ENCODE results near the gene BEAN1.
"Not testable (repeated sequence)": the region's sequence is repeated elsewhere in the genome, so short reads cannot be mapped to it uniquely, and the experiment has no call there.

The BEAN1 gene

GRCh38 chr16:66486773-66487579 lies 59.9 kb downstream of the BEAN1 start:
- DNase-seq: no peak

DNA sequence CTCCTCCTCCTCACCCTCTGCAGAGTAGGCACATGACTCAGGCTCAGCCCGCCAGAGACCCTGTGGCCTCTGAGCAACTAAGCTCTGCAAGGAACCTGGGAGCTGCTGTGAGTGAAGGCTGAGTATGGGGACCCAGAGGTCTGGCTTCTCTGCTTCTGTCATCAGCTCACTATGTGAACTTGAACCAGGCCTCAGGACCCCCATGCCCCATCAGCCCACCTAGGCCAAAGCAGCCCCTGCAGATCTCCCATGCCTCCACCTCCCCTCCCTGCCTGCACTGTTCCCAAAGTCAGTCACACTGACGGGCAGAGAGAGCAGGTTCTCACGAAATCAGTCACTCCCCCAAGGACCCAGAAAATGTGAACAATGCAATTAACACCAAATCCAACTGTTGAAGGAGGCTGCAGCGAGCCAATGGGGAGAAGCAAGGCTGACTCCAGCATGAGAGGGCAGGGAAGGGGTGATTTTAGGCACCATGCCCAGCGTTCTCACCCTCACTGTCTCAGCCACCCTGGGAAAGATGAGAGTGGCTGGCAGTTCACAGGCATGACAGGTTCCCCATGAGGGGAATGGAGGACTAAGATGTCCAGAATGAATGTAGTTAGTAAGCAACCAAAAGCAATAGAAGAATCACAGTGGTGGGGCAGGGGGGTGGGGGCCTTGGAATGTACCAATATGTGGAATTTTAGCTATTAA lies 60.6 kb downstream of the BEAN1 start:
- no peak for DNase-seq

GRCh38 chr16:66488505-66488904 lies 61.4 kb downstream of the BEAN1 start:
- no peak for DNase-seq

DNA sequence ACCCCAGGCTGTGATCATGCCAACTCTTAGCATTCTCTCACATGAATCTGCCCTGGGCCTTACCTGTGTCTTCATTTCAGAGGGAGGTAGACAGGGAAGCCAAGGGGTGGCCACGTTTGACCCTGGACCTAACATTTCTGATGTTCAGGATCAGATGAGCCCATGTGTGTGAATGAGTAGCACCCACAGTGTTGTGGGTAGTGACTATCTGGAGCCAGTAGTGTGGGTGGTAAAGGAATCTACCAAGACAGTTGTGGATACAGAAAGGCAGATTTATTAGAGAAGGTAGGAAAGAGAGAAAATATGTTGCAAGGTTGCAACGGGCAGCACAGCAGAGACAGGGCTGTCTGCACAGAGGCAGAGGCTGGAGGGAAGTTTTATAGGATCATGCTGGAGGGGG lies 62.3 kb downstream of the BEAN1 start:
- no peak for DNase-seq

- DNase-seq: no peak
These were observed 62.7 kb downstream of the BEAN1 start for GRCh38 chr16:66489818-66490217.

GRCh38 chr16:66490774-66491715 lies 64.0 kb downstream of the BEAN1 start:
- no peak for DNase-seq

GRCh38 chr16:66491716-66492064 lies 64.6 kb downstream of the BEAN1 start:
- DNase-seq: no peak

GRCh38 chr16:66493490-66494401 lies 66.7 kb downstream of the BEAN1 start:
- no peak for DNase-seq

- DNase-seq: no peak
These were observed 67.8 kb downstream of the BEAN1 start for GRCh38 chr16:66494916-66495315.

DNA sequence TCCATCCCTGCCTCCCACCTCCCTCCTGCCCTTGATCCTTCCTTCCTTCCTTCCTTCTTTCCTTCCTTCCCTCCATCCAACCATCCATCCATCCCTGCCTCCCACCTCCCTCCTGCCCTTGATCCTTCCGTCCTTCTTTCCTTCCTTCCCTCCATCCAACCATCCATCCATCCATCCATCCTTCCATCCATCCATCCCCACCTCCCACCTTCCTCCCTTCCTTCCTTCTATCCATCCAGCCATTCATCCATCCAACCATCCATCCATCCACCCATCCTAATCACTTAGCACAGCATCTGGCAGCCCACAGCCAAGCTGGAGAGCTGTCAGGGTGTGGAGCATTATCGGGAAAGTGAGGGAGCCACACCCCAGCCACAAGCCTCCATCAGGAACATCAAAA lies 68.3 kb downstream of the BEAN1 start:
- DNase-seq: no peak

- not testable (repeated sequence) for DNase-seq
These were observed 69.1 kb downstream of the BEAN1 start for GRCh38 chr16:66496226-66496625.

- DNase-seq: not testable (repeated sequence)
These were observed 70.8 kb downstream of the BEAN1 start for GRCh38 chr16:66497921-66498320.

- DNase-seq: not testable (repeated sequence)
These were observed 74.5 kb downstream of the BEAN1 start for GRCh38 chr16:66501563-66501962.

DNA sequence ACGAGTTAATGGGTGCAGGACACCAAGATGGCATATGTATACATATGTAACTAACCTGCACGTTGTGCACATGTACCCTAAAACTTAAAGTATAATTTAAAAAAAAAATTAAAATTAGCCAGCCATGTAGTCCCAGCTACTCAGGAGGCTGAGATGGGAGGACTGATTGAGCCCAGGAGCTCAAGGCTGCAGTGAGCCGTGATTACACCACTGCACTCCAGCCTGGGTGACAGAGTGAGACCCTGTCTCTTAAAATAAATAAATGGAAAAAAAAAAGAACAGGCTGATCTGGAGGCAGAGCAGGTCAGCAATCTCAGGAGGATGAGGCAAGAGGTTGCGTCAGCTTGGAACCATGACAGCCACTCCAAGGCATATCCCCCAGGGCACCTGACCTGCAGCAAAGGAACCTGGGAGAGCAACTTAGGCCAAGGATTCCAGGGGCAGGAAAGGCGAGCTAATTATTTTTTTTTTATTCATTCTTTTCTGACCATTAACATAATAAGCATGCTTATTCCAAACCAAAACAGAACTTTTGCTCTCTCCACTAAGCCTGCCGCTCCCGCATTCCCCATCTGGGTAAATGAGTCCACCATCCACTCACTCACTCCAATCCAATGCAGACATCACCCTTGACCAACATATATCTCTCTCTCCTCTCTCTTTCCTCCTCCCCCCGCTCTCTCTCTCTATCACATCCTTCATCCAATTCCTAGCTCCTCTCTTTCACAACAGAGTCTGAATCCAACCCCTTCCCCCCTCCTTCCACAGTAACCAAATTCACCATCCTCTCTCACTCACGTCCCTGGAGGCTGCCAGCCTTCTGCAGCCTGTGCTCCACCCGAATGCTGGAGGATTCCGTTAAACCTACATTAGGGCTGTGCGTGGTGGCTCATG lies 75.2 kb downstream of the BEAN1 start:
- peak; percentile 17 for DNase-seq

DNA sequence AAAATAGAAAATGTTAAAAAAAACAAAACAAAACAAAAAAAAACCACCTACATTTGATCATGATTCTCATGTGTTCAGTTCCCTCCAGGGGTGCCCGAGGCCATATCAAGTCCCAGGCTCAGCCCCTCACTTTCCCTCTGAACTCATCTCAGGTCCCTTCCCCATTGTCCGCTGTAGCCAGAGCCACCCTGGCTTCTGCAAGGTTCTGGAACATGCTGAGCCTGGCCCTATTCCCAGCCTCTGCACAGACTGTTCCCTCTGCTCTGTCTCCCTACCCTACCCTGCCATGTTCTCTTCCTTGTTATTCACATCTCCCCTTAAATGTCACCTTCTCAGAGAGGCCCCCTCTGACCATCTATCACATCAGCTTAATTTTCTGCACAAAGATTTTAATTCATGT lies 75.9 kb downstream of the BEAN1 start:
- DNase-seq: no peak

- no peak for DNase-seq
These were observed 76.5 kb downstream of the BEAN1 start for GRCh38 chr16:66503612-66504011.

- DNase-seq: no peak
These were observed 80.7 kb downstream of the BEAN1 start for GRCh38 chr16:66507731-66508239.

- DNase-seq: no peak
These were observed 81.3 kb downstream of the BEAN1 start for GRCh38 chr16:66508248-66508913.

DNA sequence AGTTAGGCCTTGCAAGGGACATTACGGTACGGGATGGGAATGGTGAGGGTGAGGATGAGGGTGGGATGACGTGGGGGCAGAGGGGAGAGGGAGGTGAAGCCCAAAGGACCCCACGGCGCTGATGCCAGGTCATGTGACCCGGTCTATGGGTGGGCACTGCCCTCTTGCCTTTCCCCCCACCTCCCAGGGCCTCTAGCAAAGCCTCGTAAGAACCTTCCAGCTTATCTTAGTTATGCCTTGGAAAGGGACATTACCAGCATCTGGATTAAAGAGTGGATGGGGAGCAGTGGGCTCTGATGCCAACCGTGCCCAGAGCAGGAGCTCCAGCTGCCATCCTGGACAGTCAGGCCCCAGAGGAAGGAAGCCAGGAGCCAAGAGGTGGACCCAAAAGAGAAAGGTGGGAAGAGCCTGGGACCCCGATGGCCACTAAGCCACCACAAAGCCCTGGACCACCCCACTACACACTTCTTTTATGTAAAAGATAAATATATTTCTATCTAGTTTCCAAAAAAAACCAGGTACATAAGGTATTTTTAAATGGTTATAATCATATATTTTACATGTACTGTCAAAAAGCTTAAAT lies 81.9 kb downstream of the BEAN1 start:
- no peak for DNase-seq

GRCh38 chr16:66509576-66509975 lies 82.5 kb downstream of the BEAN1 start:
- no peak for DNase-seq
